Measurements from ENCODE around the gene ARPP21.

- TF ChIP-seq, protein P1, sequence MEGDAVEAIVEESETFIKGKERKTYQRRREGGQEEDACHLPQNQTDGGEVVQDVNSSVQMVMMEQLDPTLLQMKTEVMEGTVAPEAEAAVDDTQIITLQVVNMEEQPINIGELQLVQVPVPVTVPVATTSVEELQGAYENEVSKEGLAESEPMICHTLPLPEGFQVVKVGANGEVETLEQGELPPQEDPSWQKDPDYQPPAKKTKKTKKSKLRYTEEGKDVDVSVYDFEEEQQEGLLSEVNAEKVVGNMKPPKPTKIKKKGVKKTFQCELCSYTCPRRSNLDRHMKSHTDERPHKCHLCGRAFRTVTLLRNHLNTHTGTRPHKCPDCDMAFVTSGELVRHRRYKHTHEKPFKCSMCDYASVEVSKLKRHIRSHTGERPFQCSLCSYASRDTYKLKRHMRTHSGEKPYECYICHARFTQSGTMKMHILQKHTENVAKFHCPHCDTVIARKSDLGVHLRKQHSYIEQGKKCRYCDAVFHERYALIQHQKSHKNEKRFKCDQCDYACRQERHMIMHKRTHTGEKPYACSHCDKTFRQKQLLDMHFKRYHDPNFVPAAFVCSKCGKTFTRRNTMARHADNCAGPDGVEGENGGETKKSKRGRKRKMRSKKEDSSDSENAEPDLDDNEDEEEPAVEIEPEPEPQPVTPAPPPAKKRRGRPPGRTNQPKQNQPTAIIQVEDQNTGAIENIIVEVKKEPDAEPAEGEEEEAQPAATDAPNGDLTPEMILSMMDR (optimal IDR thresholded peaks at IDR 0.05 in 1 of 3, IDR thresholded peaks at IDR 0.05 in 1 of 3, conservative IDR thresholded peaks at IDR 0.05 in 1 of 3; ENCODE audit: extremely low read depth in 1 of 3, insufficient read depth in 2 of 3, low read length in 3 of 3), result no peak
- TF ChIP-seq EZH2 (IDR thresholded peaks at IDR 0.05; ENCODE audit: low read length), result no peak
Observed at GRCh38 chr3:35790764-35791163, 151.4 kb downstream of the ARPP21 start.
